ENCODE data around the gene LSM7. TPM values are rescaled to one million over a fixed set of nuclear protein-coding genes. Genes with fewer than 3 reads are reported as not detected.

LSM7 gene
- total RNA-seq, 4 donors from 2014 or later = 51.8 to 186 (median 142) TPM

DNA sequence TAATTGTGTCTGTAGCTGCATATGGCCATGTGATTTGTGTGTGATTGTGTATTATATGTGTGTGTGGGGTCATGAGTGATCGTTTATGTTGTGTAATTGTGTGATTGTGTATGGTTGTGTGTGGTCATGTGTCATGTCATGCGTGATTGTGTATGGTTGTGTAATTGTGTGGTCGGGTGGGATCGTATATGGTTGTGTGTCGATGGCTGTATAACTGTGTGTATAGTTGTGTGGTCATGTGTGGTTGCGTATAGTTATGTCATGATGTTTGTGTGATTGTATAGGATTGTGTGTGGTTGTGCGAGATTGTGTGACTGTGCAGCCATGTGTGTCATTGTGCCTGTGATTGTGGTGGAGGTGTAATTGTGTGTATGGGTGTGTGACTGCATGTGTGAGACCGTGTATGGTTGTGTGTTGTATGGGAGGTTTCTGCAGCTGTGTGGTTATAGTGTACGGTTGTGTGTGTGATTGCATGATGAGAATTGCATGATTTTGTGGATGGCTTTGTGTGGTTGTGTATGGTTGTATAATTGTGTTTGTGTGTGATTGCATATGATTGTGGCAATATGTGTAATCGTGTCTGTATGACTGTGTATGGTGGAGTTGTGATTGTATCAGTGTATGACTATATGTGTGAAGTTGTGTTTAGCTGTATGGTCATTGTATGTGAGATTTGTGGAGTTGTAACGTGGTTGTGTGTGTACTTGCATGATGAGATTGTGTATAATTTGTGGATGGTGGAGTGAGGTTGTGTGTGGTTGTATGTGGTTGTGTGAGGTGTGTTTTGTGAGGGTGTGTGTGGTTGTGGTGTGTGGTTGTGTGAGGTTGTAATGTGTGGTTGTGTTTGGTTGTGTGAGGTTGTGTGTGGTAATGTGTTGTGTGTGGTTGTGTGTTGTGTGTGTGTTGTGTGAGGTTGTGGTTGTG lies 33.9 kb upstream of the LSM7 start:
- no peaks in the 10 kb centered on the region for H3K9me3 ChIP-seq
- peaks cover 5 to 46% of the 10 kb centered on the region in 2 donors for H3K27me3 ChIP-seq
- H3K27ac ChIP-seq = no peak overlapping the region

DNA sequence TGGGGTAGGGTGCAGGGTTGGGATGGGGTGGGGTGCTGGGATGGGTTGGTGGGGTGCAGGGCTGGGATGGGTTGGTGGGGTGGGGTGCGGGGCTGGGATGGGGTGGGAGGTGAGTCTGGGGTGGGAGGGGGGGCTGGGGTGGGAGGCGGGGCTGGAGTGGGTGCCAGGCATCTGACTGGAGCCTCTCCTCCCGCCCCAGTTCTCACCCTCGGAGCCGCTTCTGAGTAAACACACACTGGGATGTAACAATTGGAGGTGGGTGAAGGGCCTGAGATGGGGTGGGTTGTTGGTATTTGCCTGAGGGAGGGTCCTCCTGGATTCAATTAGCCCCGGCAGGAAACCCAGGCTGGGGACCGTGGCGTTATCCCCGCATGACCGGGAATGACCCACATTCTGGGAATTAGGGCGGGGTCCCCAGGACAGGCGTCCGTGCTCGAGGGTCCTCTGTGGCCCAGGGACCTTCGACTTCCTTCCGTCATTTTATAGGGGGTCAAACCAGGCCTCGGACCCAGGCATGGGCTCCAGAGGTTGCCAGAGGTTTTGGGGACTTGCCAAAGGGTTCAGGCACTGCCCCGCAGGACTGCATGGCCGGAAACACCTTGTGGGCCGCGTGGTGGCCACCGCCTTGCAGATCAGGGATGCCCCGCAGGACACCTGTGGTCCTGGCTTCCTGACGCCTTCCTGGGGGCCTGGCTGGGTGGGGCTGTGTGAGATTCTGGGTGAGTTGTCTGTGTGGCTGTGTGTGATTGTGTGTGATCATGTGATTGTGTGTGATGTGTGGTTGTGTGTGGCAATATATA lies 33.1 kb upstream of the LSM7 start:
- no peaks in the 10 kb centered on the region for H3K9me3 ChIP-seq
- H3K36me3 ChIP-seq = no peaks in the 10 kb centered on the region
- no peak for TF ChIP-seq POLR2A (IDR thresholded peaks at IDR 0.05)
- TF ChIP-seq, protein P1, sequence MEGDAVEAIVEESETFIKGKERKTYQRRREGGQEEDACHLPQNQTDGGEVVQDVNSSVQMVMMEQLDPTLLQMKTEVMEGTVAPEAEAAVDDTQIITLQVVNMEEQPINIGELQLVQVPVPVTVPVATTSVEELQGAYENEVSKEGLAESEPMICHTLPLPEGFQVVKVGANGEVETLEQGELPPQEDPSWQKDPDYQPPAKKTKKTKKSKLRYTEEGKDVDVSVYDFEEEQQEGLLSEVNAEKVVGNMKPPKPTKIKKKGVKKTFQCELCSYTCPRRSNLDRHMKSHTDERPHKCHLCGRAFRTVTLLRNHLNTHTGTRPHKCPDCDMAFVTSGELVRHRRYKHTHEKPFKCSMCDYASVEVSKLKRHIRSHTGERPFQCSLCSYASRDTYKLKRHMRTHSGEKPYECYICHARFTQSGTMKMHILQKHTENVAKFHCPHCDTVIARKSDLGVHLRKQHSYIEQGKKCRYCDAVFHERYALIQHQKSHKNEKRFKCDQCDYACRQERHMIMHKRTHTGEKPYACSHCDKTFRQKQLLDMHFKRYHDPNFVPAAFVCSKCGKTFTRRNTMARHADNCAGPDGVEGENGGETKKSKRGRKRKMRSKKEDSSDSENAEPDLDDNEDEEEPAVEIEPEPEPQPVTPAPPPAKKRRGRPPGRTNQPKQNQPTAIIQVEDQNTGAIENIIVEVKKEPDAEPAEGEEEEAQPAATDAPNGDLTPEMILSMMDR (IDR thresholded peaks at IDR 0.05) = no peak
- H3K4me3 ChIP-seq = no peak overlapping the region
- H3K27ac ChIP-seq = no peak overlapping the region
- no peaks in the 10 kb centered on the region for H3K4me1 ChIP-seq
- no peak for DNase-seq
- peaks cover 5 to 46% of the 10 kb centered on the region in 2 donors for H3K27me3 ChIP-seq
- intact Hi-C loops (cut with DNase I; ENCODE audit: low total_unique reads) = no loop called here

More for the DNA sequence above, 33.9 kb upstream of the LSM7 start:
- TF ChIP-seq, protein P1 (IDR thresholded peaks at IDR 0.05) = no peak
- TF ChIP-seq POLR2A (IDR thresholded peaks at IDR 0.05) = no peak
- Histone ChIP-seq H3K4me3 (no peak overlapping the region), H3K4me1 (no peaks in the 10 kb centered on the region), H3K36me3 (no peaks in the 10 kb centered on the region)
- intact Hi-C loops (cut with DNase I; ENCODE audit: low total_unique reads) = no loop called here
- DNase-seq = no peak

DNA sequence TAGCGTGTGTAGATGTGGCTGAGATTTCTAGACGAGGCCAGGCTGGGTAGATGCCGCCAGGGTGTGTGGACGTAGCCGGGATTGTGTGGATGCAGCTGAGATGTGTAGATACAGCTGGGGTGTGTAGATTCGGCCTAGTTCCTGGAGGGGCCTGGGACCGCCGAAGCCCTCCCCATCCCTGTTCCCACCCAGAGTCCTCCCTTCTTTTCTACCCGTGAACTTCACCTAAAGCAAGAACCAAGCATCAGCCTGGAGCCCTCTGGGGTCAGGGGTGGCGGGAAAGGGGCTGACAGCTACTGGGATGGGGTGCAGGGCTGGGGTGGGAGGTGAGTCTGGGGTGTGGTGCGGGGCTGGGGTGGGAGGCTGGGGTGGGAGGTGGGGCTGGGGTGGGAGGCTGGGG lies 32.4 kb upstream of the LSM7 start:
- no peak for TF ChIP-seq POLR2A (IDR thresholded peaks at IDR 0.05)
- TF ChIP-seq, protein P1 (IDR thresholded peaks at IDR 0.05) = no peak
- Histone ChIP-seq H3K9me3 (no peaks in the 10 kb centered on the region), H3K27ac (no peak overlapping the region), H3K4me1 (no peaks in the 10 kb centered on the region), H3K36me3 (no peaks in the 10 kb centered on the region), H3K4me3 (no peak overlapping the region), H3K27me3 (peaks cover 5 to 43% of the 10 kb centered on the region in 2 donors)
- intact Hi-C loops (cut with DNase I; ENCODE audit: low total_unique reads) = no loop called here
- no peak for DNase-seq

DNA sequence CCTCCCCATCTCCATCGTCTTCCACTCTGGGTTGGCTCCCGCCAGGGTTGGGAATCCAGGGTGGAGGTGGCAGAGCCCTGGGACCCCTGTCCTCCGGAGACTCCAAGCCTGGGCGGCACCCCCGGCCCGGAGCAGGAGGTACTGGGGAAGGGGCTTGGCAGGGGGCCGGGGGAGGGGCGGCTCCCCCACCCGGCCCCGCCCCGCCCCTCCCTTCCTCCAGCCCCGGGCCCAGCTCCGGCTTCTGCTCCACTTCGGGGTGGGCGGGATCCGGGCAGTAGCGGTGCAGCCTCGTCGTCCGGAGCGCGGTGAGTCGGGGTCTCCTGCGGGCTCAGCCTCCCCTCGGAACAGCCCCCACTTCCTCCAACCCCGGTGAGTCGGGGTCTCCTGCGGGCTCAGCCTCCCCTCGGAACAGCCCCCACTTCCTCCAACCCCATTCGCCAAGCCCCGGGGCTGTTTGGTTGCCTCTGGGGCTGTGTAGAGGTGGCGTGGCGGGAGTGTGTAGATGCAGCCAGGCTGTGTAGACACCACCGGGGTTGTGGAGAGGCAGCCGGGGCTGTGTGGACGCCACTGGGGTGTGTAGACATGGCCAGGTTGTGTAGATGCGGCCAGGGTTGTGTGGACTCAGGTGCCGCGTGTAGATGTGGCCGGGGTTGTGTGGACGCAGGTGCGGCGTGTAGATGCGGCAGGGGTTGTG lies 31.8 kb upstream of the LSM7 start, which contains the start of gene TMPRSS9:
TMPRSS9 (plus strand) TSS at position 274 of the 694 bp plus-strand sequence. CDS start 29,521 bp downstream, outside the sequence.
- H3K27me3 ChIP-seq = peaks cover 5 to 42% of the 10 kb centered on the region in 2 donors
- H3K4me1 ChIP-seq = no peaks in the 10 kb centered on the region
- intact Hi-C loops (cut with DNase I; ENCODE audit: low total_unique reads) = no loop called here
- TF ChIP-seq, protein P1 (IDR thresholded peaks at IDR 0.05) = no peak
- no peak for TF ChIP-seq POLR2A (IDR thresholded peaks at IDR 0.05)
- DNase-seq = no peak
- H3K36me3 ChIP-seq = no peaks in the 10 kb centered on the region
- no peaks in the 10 kb centered on the region for H3K9me3 ChIP-seq
- no peak within 1 kb of the TSS for H3K27ac ChIP-seq
- no peak within 1 kb of the TSS for H3K4me3 ChIP-seq

Data from uterus (tissue), 4 donors.